Measurements from ENCODE around the gene DDX6. TPM values are rescaled to one million over a fixed set of nuclear protein-coding genes. Genes with fewer than 3 reads are reported as not detected.

The DDX6 gene
- total RNA-seq, 1 experiment from 2014 or later = 155 TPM

Other genes with a start within 250 kb of the DDX6 start
- gene IFT46, start 225.2 kb downstream of the DDX6 start, total RNA-seq (2021; ENCODE audit: unreplicated experiment) = 2.5 TPM
- 197 TPM for gene ARCN1, start 218.8 kb downstream of the DDX6 start, total RNA-seq (2021; ENCODE audit: unreplicated experiment)
- 97.7 TPM for gene PHLDB1, start 183.5 kb downstream of the DDX6 start, total RNA-seq (2021; ENCODE audit: unreplicated experiment)
- gene TREH, start 111.5 kb downstream of the DDX6 start, total RNA-seq (2021; ENCODE audit: unreplicated experiment) = 0.05 TPM
- not detected for gene CXCR5, start 92.7 kb upstream of the DDX6 start, total RNA-seq (2021; ENCODE audit: unreplicated experiment)
- gene BCL9L, start 134.8 kb upstream of the DDX6 start, total RNA-seq (2021; ENCODE audit: unreplicated experiment) = 234 TPM
- 0.92 TPM for gene UPK2, start 165.1 kb upstream of the DDX6 start, total RNA-seq (2021; ENCODE audit: unreplicated experiment)
- gene FOXR1, start 180.6 kb upstream of the DDX6 start, total RNA-seq (2021; ENCODE audit: unreplicated experiment) = not detected
- gene CENATAC, start 207.0 kb upstream of the DDX6 start, total RNA-seq (2021; ENCODE audit: unreplicated experiment) = 45.4 TPM
- 1,083 TPM for gene RPS25, start 227.2 kb upstream of the DDX6 start, total RNA-seq (2021; ENCODE audit: unreplicated experiment)
- 78.9 TPM for gene TRAPPC4, start 227.6 kb upstream of the DDX6 start, total RNA-seq (2021; ENCODE audit: unreplicated experiment)
- gene SLC37A4, start 239.7 kb upstream of the DDX6 start, total RNA-seq (2021; ENCODE audit: unreplicated experiment) = 33.2 TPM